Smooth muscle cell (in vitro differentiated cells): ENCODE results near the gene PTPRK. TPM values are rescaled to one million over a fixed set of nuclear protein-coding genes. Genes with fewer than 3 reads are reported as not detected.

Source experiments
- DNase-seq: peaks from one replicate; lab custom pipeline; 2025; ENCODE audit not compliant: unreplicated experiment; lab: John Stamatoyannopoulos, UW
- H2AFZ ChIP-seq: fragments of 200-600 bp; sonication (generic); 2 replicates; pipeline ENCODE4 v1.6.0; 2016; ENCODE audit warnings: antibody characterized with exemption, low read depth, mild to moderate bottlenecking
- H3F3A ChIP-seq: fragments of 200-600 bp; sonication (generic); 2 replicates; pipeline ENCODE4 v1.6.0; 2017; ENCODE audit warnings: antibody characterized with exemption, low read depth
- H3K27ac ChIP-seq: fragments of 200-600 bp; sonication (generic); 2 replicates; pipeline ENCODE4 v1.5.1; 2016; ENCODE audit warnings: low read depth, mild to moderate bottlenecking
- H3K27me3 ChIP-seq: fragments of 200-600 bp; sonication (generic); 2 replicates; pipeline ENCODE4 v1.6.1; 2016; ENCODE audit warnings: low read depth, mild to moderate bottlenecking
- H3K36me3 ChIP-seq: fragments of 200-600 bp; sonication (generic); 2 replicates; pipeline ENCODE4 v1.5.1; 2016; ENCODE audit warnings: low read depth
- H3K4me1 ChIP-seq: fragments of 200-600 bp; sonication (generic); 2 replicates; pipeline ENCODE4 v1.5.1; 2016; ENCODE audit warnings: low read depth
- H3K4me2 ChIP-seq: fragments of 200-600 bp; sonication (generic); 2 replicates; pipeline ENCODE4 v1.6.0; 2016; ENCODE audit warnings: mild to moderate bottlenecking
- H3K4me3 ChIP-seq: fragments of 200-600 bp; sonication (generic); 2 replicates; pipeline ENCODE4 v1.5.1; 2016; ENCODE audit warnings: mild to moderate bottlenecking
- H3K79me2 ChIP-seq: fragments of 200-600 bp; sonication (generic); 2 replicates; pipeline ENCODE4 v1.6.0; 2016; ENCODE audit warnings: low read depth, mild to moderate bottlenecking
- H3K9ac ChIP-seq: fragments of 200-600 bp; sonication (generic); 2 replicates; pipeline ENCODE4 v1.6.0; 2016; ENCODE audit warnings: low read depth
- H3K9me3 ChIP-seq: fragments of 200-600 bp; sonication (generic); replicated peaks from 2 replicates; pipeline ENCODE4 v1.5.1; 2016; ENCODE audit warnings: low read depth
- H4K20me1 ChIP-seq: fragments of 200-600 bp; sonication (generic); 2 replicates; pipeline ENCODE4 v1.6.0; 2016; ENCODE audit warnings: low read depth
- WGBS: methylation state at CpG from one replicate; pipeline ENCODE4 v1.1.7; 2016; ENCODE audit warnings: low lambda C conversion rate; 5-methylcytosine and 5-hydroxymethylcytosine counted together
- polyA plus RNA-seq: library from polyadenylated mRNA; unstranded; fragments of >200 nt; fragmentation: Nextera tagmentation; extraction: Ambion mirVana; gene quantifications from 2 replicates; pipeline ENCODE4 v1.2.1, GENCODE V29; 2016
- total RNA-seq: library from RNA; depleted of rRNA; stranded (reverse); fragments of >200 nt; gene quantifications from 2 replicates; pipeline ENCODE4 v1.2.3, GENCODE V29; 2014
- TF ChIP-seq, protein P1 (sequence below): fragments of 200-600 bp; sonication (generic); IDR thresholded peaks from 2 replicates; pipeline ENCODE4 v1.5.1; 2017; ENCODE audit warnings: borderline replicate concordance, mild to moderate bottlenecking, antibody characterized with exemption; ENCODE audit not compliant: insufficient read depth, poor library complexity, severe bottlenecking

Gene PTPRK
- total and polyA plus RNA-seq, 2 experiments from 2014 or later: 21.7 to 50.4 TPM

DNA sequence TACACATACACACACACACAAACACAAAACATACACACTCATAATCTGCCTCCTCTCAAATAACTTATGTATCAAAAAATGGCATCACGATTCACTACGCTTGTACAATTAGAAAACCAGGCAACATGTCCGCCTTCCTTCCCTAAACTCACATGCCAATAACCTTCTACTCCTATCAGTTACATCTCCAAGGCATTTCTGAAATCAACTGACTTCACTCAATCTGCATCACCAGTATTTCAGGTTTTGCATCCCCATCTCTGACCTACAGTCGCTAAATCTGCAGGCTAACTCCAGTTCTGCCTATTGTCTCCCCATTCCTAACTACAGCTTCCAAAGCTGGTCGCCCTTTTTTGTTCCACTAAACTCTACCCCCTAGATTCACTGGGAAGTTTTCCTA lies 217.5 kb downstream of the PTPRK start:
- TF ChIP-seq, protein P1, sequence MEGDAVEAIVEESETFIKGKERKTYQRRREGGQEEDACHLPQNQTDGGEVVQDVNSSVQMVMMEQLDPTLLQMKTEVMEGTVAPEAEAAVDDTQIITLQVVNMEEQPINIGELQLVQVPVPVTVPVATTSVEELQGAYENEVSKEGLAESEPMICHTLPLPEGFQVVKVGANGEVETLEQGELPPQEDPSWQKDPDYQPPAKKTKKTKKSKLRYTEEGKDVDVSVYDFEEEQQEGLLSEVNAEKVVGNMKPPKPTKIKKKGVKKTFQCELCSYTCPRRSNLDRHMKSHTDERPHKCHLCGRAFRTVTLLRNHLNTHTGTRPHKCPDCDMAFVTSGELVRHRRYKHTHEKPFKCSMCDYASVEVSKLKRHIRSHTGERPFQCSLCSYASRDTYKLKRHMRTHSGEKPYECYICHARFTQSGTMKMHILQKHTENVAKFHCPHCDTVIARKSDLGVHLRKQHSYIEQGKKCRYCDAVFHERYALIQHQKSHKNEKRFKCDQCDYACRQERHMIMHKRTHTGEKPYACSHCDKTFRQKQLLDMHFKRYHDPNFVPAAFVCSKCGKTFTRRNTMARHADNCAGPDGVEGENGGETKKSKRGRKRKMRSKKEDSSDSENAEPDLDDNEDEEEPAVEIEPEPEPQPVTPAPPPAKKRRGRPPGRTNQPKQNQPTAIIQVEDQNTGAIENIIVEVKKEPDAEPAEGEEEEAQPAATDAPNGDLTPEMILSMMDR: no peak
- WGBS: 96% methylated on average over 5 of the region's 5 CpGs
- Histone ChIP-seq H3K79me2 (peaks cover 18% of the 10 kb centered on the region), H3K27ac (no peak overlapping the region), H4K20me1 (no peaks in the 10 kb centered on the region), H3K4me1 (no peaks in the 10 kb centered on the region), H2AFZ (no peak overlapping the region), H3K9me3 (no peaks in the 10 kb centered on the region), H3K9ac (no peak overlapping the region), H3K36me3 (no peaks in the 10 kb centered on the region), H3K4me2 (no peak overlapping the region), H3K27me3 (no peaks in the 10 kb centered on the region), H3F3A (no peaks in the 10 kb centered on the region), H3K4me3 (no peak overlapping the region)
- no peak for DNase-seq

DNA sequence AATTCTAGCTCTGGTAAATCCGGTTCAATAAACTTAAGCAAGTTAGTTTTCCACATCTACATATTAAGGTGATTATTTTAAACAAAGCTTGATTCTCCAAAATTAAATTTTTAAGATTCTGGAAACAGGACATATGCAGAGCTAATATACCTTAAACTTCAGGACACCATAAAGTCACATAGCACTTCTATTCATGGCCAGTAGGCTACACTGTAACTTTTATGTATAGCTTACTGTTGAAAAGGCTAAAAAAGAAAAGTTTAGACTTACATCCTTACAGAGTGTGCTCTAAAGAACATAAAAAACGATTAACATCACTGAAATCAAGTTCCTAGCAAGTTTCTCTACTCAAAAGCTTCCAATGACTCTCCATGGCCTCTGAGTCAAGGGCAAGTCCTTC lies 224.7 kb downstream of the PTPRK start:
- H3K27me3 ChIP-seq: no peaks in the 10 kb centered on the region
- no peak overlapping the region for H3K9ac ChIP-seq
- H3K27ac ChIP-seq: no peak overlapping the region
- H3K4me2 ChIP-seq: no peak overlapping the region
- peaks cover 5% of the 10 kb centered on the region for H3K79me2 ChIP-seq
- DNase-seq: no peak
- TF ChIP-seq, protein P1: peak; percentile 10
- 87% methylated on average over 2 of the region's 2 CpGs for WGBS
- H3F3A ChIP-seq: no peaks in the 10 kb centered on the region
- H3K9me3 ChIP-seq: no peaks in the 10 kb centered on the region
- no peak overlapping the region for H3K4me3 ChIP-seq
- H3K36me3 ChIP-seq: no peaks in the 10 kb centered on the region
- no peak overlapping the region for H2AFZ ChIP-seq
- no peaks in the 10 kb centered on the region for H3K4me1 ChIP-seq
- peaks cover 4% of the 10 kb centered on the region for H4K20me1 ChIP-seq

DNA sequence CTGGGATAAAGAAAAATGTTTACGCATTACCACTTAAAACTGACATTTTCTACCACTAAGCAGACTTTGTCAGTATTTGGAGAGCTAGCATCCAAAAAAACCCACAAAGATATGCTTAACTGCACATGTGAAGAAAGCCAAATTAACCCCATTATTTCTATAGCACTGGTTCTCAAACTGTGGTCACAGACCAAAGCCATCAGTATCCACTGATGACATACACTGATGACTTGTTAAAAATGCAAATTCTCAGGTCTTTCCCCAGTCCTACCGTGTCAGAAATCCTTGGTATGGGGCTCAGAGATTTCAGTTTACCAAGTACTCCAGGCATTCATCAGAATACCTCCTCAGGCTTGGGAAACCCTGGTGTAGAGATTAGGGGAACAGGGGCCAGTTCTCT lies 230.2 kb downstream of the PTPRK start:
- Histone ChIP-seq H2AFZ (no peak overlapping the region), H3K4me3 (no peak overlapping the region), H3K4me1 (no peaks in the 10 kb centered on the region), H3K36me3 (no peaks in the 10 kb centered on the region), H3K4me2 (no peak overlapping the region), H4K20me1 (peaks cover 4% of the 10 kb centered on the region), H3K27ac (no peak overlapping the region), H3K9ac (no peak overlapping the region), H3K9me3 (no peaks in the 10 kb centered on the region), H3K27me3 (no peaks in the 10 kb centered on the region), H3F3A (no peaks in the 10 kb centered on the region), H3K79me2 (no peaks in the 10 kb centered on the region)
- no peak for DNase-seq
- TF ChIP-seq, protein P1: no peak
- WGBS: 51% methylated on average over 2 of the region's 2 CpGs

DNA sequence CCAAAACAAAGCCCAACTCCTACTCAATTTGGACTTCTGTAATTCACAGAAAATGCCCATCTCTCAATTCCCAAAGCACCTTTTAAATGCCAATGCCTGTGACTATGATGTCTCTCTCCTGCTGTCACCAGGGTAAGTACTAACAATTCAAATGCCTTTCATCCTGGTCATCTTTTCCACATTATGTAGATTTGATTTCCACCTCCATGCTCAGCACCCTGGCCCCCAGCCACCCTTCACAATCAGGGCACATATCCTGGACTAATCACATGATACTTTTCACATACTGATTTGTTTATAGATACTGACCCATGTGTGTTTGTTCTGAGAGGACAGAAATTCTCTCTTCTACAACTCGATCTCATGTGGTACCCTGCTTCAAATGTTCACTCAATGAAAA lies 236.3 kb downstream of the PTPRK start:
- Histone ChIP-seq H3K4me3 (no peak overlapping the region), H3K4me2 (no peak overlapping the region), H3K27me3 (no peaks in the 10 kb centered on the region), H3F3A (no peaks in the 10 kb centered on the region), H2AFZ (no peak overlapping the region), H3K79me2 (no peaks in the 10 kb centered on the region), H3K9me3 (no peaks in the 10 kb centered on the region), H3K4me1 (no peaks in the 10 kb centered on the region), H3K9ac (no peak overlapping the region), H3K36me3 (no peaks in the 10 kb centered on the region), H3K27ac (no peak overlapping the region), H4K20me1 (peaks cover 14% of the 10 kb centered on the region)
- no peak for DNase-seq
- TF ChIP-seq, protein P1: no peak
- 85% methylated on average over 1 of the region's 1 CpG for WGBS
